GM10248 (cell line): ENCODE data around the gene ATP1A4.

ENCODE experiments used
- CTCF ChIA-PET: fragments of 300-600 bp; sonication (Branson Sonifier 250); formaldehyde crosslinking; extraction: SDS; loops from one replicate; lab custom pipeline; 2021; ENCODE audit warnings: antibody characterized with exemption; lab: Yijun Ruan, JAX
- POLR2A ChIA-PET: fragments of 350-650 bp; sonication (Branson Sonifier 250); formaldehyde crosslinking; extraction: SDS; loops from one replicate; lab custom pipeline; 2020; ENCODE audit warnings: antibody characterized with exemption; lab: Yijun Ruan, JAX
- DNase-seq: peaks from one replicate; pipeline ENCODE4 v3.0.0; 2012; ENCODE audit errors: extremely low spot score
- TF ChIP-seq, protein P1 (sequence below): IDR thresholded peaks from 2 replicates; pipeline ENCODE4 v1.5.1; 2012; ENCODE audit warnings: mild to moderate bottlenecking, low read depth; ENCODE audit errors: extremely low read depth, missing control alignments, control extremely low read depth

ATP1A4 gene

DNA sequence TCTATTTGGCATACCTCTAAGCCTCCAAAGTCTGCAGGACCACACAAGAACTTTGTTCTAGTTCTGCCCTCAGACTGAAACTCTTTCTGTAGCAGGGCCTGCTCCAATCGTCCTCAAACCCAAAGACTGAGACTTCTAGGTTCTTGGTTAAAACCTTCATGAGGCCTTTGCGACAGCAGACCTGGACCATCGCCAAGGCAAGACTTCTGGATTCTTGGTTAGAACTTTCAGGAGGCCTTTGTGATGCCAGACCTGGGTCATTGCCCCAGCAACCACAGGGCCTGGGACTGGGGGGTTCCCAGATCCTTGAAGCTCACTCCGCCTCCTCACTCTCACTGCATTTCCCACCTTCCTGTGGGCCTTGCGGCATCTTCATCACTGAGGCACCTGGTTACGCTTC lies at the start of gene ATP1A4:
Gene ATP1A4, plus strand, starts transcription at position 301 of the 400 bp plus-strand sequence. CDS start 438 bp downstream, outside the sequence.
- CTCF ChIA-PET, result interaction anchor here (1.6 kb wide), 1 partner anchor 48 kb away, joined by 5 read pairs; no protein-coding TSS in a partner anchor
- POLR2A ChIA-PET, result no interaction called here
- no peak for DNase-seq
- TF ChIP-seq, protein P1, sequence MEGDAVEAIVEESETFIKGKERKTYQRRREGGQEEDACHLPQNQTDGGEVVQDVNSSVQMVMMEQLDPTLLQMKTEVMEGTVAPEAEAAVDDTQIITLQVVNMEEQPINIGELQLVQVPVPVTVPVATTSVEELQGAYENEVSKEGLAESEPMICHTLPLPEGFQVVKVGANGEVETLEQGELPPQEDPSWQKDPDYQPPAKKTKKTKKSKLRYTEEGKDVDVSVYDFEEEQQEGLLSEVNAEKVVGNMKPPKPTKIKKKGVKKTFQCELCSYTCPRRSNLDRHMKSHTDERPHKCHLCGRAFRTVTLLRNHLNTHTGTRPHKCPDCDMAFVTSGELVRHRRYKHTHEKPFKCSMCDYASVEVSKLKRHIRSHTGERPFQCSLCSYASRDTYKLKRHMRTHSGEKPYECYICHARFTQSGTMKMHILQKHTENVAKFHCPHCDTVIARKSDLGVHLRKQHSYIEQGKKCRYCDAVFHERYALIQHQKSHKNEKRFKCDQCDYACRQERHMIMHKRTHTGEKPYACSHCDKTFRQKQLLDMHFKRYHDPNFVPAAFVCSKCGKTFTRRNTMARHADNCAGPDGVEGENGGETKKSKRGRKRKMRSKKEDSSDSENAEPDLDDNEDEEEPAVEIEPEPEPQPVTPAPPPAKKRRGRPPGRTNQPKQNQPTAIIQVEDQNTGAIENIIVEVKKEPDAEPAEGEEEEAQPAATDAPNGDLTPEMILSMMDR, result no peak

DNA sequence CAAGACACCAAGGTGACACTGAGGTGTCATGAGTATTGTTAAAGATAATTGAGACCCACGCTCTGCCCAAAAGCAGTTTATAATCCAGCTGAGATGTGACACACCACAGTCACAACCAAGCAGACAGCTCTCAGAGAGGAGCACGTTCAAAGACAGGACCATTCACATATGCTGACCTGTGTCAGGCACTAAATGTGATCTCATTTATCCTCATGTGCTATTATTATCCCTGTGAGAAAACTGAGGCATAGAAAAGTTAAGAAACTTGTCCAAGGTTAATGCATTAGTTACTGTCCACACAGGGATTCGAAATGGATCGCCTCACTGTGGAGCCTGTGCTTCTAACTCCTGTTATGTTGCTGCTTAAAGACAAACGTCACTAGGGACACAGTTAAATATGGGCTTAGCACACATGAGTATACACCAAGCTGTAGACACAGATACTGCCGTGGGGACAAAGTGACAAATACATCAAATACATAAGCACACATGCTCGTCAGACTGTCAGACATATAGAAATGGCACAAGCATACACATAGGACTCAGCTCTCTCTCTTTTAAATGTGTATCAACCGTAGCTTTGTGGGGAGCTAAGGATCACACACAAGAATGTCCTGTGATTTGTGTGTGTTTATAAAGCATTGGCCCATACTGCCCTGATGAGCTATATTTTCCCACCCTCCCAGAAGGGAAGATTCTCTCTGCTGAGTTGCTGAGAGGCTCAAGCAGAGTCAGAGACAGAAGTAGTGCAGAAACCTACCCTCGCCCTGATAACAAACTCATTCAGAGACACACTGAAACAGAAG lies 49.5 kb upstream of the ATP1A4 start:
- DNase-seq, result no peak
- CTCF ChIA-PET, result interaction anchor here (0.7 to 7.1 kb wide), 40 partner anchors 7 to 573 kb away, joined by 3 to 125 read pairs (median 4); partner anchors contain the start of genes CASQ1, DCAF8, KCNJ9 and NHLH1
- POLR2A ChIA-PET, result no interaction called here
- TF ChIP-seq, protein P1, result no peak

DNA sequence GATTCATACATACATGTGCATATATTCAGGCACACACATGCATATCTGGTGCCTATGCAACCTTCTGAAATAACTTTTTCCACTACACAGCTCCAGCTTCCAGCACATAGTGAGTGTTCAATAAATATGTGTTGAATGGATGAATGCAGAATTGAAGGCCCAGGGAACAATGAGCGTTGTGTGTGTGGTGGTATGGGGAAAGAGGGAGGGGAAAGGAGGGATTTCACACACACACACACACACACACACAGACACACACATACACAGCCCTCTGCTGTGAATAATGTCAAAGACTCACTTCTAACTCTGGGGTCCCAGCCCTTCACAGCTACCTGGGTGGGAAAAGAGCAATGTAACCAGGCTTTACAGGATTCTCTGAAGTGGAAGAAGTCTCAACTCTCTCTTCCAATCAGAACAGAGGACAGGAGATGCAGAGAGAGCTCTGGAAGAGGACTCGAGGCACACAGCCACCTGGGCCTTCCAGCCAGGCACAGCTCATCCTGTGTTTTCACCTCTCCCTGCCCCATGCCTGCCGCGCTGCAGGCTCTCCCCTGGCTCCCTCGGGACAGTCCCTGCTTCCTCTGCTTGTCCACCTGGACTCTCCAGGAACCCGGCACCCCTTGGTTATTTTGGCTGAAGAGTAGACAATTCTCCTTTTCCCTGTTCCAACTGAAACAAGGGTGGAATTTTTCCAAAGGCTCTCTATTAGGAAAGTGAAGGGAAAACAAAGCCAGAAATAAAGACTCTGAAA lies 47.6 kb upstream of the ATP1A4 start:
- TF ChIP-seq, protein P1, result no peak
- ChIA-PET POLR2A (no interaction called here), CTCF (interaction anchor here (0.8 to 7.1 kb wide), 11 partner anchors 14 to 274 kb away, joined by 3 to 125 read pairs (median 5); partner anchors contain the start of gene ATP1A4)
- no peak for DNase-seq

DNA sequence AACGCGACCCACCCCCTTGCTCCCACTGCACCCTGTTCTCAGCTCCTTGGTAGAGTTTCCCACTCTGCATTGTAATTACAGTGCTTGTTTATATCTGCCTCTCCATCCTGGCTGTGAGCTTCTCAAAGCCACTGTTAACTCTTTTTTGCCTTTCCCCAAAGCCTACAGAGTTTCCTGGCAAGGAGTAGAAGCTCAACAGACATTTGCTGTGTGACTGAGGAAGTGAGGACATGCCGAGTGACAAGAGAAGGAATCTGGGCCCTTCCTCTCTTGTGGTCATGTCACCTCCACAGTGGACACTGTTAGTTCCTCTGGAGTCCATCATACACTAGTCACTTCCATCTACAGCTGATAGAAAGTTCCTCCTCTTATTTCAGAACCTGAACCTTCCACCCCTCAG lies 46.9 kb upstream of the ATP1A4 start:
- TF ChIP-seq, protein P1, result no peak
- DNase-seq, result no peak
- POLR2A ChIA-PET, result no interaction called here
- CTCF ChIA-PET, result interaction anchor here (0.7 to 7.1 kb wide), 11 partner anchors 9 to 502 kb away, joined by 3 to 125 read pairs (median 5); partner anchors contain the start of gene ATP1A4

DNA sequence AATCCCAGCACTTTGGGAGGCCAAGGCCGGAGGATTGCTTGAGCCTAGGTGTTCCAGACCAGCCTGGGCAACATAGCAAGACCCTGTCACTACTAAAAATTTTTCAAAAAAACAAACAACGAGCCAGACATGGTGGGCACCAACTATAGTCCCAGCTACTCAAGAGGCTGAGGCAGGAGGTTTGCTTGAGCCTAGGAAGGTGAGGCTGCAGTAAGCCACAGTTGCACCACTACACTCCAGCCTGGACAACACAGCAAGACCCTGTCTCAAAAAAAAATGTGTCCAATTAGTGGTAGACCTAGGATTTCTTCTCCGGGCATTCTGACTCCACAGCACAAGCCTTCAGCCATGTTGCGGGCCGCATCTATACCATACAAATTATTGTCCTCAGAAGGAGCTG lies 46.2 kb upstream of the ATP1A4 start:
- POLR2A ChIA-PET, result no interaction called here
- DNase-seq, result no peak
- TF ChIP-seq, protein P1, result no peak
- CTCF ChIA-PET, result interaction anchor here (0.5 to 7.1 kb wide), 14 partner anchors 8 to 501 kb away, joined by 3 to 125 read pairs (median 4); partner anchors contain the start of genes ATP1A2 and KCNJ9

DNA sequence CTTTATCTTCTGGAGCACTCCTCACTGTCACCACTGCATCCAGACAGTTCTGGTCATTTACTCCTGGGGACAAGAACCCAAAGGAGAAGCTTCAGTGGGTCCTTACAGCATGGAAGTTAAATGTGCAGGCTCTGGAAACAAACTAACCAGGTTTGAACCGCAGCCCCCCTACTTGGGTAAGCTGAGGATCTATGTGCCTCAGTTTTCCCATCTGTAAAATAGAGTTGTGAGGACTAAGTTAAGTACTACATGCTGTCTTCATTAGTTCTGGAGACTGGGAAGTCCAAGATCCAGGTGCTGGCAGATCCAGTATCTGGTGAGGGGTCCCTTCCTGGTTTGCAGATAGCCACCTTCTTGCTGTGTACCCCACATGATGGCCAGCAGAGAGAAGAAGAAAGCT lies 43.9 kb upstream of the ATP1A4 start:
- TF ChIP-seq, protein P1, result no peak
- POLR2A ChIA-PET, result no interaction called here
- CTCF ChIA-PET, result interaction anchor here (0.9 to 3.0 kb wide), 10 partner anchors 9 to 271 kb away, joined by 3 to 18 read pairs (median 4); partner anchors contain the start of gene IGSF8
- DNase-seq, result no peak
